HG03135 (cell line): Measurements from ENCODE around the gene JAKMIP2.

Experiments
- ATAC-seq: cut with Tn5 transposase; IDR thresholded peaks from one replicate; pipeline ENCODE4 v1.9.1; 2021; ENCODE audit warnings: mild to moderate bottlenecking, moderate library complexity; ENCODE audit not compliant: unreplicated experiment

The JAKMIP2 gene

DNA sequence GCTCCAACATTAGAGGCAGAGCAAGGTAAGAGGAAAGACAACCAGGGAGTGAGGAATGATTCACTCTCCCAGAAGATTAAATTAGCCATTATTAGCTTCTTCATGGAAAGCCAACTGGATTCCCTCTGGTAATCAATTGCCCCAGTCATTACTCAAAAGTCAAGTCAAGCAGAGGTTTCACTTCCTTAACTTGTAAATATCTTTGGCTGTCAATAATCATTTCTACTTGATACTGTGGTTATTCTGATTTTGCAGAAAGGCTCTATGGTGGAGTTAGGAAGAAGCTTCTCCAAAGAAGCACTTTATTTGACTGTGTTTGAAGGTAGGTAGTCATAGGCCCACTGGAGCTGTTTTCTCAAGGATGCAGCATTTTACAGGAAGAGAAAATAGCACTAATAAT is 78.0 kb downstream of the JAKMIP2 start:
- ATAC-seq: no peak

DNA sequence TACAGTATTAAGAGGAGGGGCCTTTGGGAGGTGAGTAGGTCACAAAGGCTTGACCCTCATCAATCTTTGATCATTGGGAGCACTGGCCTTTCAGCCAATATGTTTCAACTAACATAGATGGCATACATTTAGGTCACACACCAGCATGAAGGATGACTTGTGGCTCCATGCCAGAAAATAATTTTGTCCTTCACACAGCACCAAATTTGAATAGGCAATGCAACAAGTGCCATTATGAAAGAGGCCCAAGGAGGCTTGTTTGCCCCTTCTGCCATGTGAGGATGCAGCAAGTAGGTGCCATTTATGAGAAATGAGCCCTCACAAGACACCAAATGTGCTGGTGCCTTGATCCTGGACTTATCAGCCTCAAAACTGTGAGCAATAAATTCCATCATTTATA is 81.1 kb downstream of the JAKMIP2 start:
- no peak for ATAC-seq

GRCh38 chr5:147699496-147700088 is 82.9 kb downstream of the JAKMIP2 start:
- no peak for ATAC-seq

GRCh38 chr5:147697380-147697779 is 85.1 kb downstream of the JAKMIP2 start:
- ATAC-seq: no peak

DNA sequence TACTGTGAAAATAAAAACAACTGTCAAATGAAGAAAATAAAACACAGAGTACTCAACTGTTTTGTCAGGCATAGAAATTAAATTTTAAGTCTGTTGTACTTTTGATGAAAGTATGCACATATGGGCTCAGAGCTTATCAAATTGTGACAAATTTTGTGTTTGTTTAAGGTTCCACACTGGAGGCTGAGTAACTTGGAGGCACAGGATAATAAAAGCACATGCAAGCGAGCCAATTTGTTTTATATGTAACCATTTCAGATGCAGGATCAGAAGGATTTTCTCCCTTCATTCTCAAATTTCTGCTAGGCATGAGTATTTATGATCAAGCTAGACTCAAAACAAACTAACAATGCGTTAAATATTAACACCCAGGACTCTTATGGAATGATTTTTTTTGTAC is 87.8 kb downstream of the JAKMIP2 start:
- no peak for ATAC-seq

GRCh38 chr5:147693233-147693632 is 89.3 kb downstream of the JAKMIP2 start:
- no peak for ATAC-seq

DNA sequence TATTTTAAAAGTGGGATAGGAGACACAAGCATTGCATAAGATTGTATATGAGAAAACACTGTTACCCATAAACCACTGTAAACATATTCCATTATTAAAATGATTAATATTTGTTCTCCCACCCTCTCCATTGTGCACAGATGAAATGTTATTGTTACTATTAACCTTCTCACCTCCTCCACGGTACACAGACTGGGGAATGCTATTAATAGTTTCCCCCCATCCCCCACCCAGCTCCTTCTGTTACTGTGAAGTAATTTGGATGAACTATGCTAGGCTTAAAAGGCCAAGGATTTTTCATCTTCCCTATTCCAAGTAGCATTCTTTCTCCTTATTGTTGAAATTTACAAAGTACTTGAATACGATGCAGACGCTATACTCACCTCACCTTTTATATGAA is 91.4 kb downstream of the JAKMIP2 start:
- ATAC-seq: no peak

GRCh38 chr5:147690595-147690994 is 91.9 kb downstream of the JAKMIP2 start:
- no peak for ATAC-seq

DNA sequence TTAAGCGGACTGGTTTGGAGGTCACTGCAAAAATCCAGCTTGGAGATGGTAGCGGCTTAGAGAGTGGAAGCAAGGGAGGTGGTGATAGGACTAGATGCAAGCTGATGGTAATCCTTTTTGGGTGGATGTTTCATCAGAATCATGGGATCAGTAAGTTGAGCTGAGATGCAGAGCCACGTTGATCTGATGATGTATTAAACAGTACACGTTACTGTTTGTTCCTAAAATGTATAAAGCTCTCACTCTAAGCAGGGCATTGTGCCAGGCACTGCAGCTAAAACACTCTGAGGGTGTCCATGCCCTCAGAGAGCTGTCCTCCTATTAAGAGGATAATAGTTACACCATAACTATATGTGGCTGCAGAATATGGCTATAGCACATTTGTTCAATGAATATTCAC is 93.1 kb downstream of the JAKMIP2 start:
- no peak for ATAC-seq

- ATAC-seq: no peak
These were observed 93.7 kb downstream of the JAKMIP2 start for GRCh38 chr5:147688656-147689356.

DNA sequence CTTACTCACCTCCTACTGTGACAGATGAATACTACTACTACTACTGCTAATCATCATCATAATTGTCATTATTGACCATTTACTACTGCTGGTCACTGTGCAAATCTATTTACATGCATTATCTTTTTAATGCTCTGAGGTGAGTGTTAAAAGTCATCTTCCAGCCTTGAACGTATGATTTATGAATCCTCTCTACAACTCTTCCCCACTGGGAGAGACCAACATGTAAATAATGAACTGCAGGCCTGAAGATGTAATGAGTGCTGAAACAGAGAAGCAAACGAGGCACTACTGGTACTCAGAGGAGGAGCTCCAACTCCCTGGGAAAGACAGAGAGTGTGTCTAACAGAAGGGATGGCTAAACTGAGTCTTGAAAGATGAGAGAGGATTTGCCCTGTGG is 95.4 kb downstream of the JAKMIP2 start:
- no peak for ATAC-seq

GRCh38 chr5:147686421-147686820 is 96.1 kb downstream of the JAKMIP2 start:
- no peak for ATAC-seq

DNA sequence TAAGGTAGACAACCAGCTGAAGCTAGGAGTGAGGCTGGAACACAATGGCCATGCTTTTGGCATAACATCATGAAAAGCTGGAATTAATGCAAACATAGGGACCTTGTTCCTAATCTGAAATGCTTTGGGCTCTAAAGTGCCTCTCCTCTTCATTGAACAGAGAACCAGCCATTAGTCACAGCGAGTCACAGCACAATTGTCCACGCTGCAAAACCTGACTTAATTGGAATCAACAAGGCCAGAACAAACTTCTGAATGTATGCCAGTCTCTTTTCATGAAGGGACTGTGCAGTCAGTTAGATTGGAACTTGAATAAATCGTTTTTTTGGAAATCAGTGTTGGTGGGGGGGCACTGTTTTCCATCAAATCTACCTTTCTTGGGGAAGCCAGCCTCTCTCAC is 96.5 kb downstream of the JAKMIP2 start:
- ATAC-seq: no peak

DNA sequence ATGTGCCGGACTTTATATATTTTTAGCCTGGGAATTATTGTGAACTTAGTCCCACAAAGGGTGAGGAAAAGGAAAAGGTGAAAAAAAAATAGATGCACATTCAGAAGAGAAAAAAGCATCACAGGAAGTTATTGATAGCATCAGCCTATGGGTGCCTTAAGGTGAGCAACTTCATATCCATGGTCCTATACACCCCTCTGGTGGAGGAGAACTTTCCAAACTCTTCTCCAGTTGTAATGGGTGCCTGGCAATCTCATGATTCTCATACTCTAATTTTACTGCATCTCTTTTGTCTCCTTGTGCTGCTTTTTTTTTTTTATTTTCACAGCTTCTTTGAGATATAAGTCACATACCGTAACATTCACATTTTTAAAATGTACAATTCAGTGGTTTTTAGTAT is 107.4 kb downstream of the JAKMIP2 start:
- ATAC-seq: no peak

DNA sequence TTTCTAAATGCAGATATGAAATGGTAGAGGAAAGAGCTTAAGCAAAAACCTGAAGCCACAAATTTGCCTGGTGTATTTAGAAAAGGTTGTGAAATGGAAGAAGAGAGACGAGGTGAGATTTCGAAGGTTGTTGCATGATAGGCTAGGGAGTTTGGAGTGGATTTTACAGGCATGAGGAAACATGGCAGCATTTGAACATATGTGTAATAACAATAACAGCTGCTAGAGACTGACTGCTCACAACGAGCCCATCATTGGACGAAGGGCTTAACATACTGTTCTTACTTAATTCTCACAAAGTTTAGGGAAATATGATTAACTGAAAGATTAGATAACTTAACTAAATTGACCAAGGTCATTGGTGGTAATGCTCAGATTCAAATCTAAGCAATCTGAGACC is 108.1 kb downstream of the JAKMIP2 start:
- no peak for ATAC-seq

DNA sequence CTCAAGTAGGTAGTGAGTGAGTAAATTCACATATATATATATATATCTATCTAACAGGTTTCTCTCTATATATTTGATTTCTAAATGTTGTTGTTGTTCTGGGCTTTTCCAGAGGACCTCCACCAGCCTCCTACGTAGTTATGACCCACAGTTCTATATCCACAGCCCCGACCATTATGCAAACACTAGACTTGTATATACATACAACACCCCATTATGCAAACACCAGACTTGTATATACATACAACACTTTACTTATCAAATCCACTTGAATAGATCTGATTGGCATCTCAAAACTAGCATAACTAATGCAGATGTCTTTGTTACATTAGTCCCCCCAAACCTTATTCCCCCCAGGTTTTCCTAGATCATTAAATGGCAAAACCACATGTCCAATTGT is 108.7 kb downstream of the JAKMIP2 start:
- ATAC-seq: no peak

GRCh38 chr5:147673266-147673665 is 109.3 kb downstream of the JAKMIP2 start:
- ATAC-seq: no peak

DNA sequence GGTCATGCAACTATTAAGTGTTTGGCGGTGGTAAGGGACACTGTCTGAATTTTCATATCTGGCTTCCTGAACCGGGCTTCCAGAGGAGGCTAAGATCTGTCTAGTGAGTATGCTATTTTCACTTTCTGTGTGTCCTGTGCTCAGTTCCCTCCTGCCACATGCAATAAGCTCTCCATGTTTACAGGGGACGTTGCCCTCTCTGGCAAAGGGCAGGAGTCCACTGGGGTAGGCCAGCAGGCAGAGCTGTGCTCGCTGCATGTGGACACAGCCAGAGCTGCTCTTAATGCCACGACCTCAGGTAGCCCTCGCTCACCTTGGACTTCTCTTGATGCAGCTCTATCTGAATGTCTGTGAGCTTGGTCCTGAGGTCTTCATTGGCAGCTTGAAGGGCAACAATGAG is 111.2 kb downstream of the JAKMIP2 start:
- no peak for ATAC-seq

DNA sequence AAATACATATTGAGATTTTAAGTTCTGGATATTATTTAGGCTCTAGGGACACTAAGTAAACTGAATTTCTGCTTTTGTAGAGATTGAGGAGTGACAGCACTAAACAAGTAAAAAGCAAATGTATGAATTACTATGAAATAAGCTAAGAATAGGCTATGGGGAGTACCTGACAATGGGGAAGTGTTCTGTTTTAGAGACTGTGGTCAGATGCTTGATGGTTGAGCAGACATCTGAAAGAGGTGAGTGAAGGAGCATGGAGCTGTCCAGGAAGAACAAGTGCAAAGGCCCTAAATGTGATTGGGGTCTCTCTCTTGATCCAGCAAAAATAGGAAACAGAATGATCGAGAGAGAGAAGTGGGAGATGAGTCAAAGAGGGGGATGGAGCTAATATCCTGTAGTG is 111.7 kb downstream of the JAKMIP2 start:
- ATAC-seq: no peak

- no peak for ATAC-seq
These were observed 113.2 kb downstream of the JAKMIP2 start for GRCh38 chr5:147669169-147669869.

GRCh38 chr5:147668385-147668784 is 114.1 kb downstream of the JAKMIP2 start:
- ATAC-seq: no peak

GRCh38 chr5:147667363-147667762 is 115.2 kb downstream of the JAKMIP2 start:
- no peak for ATAC-seq
